ENCODE results near the gene WNT3.

DNA sequence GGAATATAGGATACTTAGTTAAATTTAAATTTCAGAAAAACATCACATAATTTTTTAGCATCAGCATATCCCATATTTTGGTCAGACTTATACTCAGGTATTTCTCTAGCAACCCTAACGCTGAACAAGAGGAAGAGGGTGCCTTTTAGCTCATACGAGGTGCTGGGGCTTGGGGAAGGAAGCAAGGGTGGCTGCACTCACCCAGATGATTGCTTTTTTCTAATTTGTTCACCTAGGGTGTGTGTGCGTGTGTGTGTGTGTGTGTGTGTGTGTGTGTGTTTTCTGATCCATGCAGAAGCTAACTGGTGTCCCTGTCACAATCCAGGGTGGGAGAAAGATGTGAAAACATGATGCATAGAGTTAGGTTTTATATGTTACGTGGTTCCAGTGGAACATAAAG, 81.2 kb downstream of the WNT3 start:
- TF ChIP-seq, protein P1, sequence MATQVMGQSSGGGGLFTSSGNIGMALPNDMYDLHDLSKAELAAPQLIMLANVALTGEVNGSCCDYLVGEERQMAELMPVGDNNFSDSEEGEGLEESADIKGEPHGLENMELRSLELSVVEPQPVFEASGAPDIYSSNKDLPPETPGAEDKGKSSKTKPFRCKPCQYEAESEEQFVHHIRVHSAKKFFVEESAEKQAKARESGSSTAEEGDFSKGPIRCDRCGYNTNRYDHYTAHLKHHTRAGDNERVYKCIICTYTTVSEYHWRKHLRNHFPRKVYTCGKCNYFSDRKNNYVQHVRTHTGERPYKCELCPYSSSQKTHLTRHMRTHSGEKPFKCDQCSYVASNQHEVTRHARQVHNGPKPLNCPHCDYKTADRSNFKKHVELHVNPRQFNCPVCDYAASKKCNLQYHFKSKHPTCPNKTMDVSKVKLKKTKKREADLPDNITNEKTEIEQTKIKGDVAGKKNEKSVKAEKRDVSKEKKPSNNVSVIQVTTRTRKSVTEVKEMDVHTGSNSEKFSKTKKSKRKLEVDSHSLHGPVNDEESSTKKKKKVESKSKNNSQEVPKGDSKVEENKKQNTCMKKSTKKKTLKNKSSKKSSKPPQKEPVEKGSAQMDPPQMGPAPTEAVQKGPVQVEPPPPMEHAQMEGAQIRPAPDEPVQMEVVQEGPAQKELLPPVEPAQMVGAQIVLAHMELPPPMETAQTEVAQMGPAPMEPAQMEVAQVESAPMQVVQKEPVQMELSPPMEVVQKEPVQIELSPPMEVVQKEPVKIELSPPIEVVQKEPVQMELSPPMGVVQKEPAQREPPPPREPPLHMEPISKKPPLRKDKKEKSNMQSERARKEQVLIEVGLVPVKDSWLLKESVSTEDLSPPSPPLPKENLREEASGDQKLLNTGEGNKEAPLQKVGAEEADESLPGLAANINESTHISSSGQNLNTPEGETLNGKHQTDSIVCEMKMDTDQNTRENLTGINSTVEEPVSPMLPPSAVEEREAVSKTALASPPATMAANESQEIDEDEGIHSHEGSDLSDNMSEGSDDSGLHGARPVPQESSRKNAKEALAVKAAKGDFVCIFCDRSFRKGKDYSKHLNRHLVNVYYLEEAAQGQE (IDR thresholded peaks at IDR 0.05; ENCODE audit: low read depth): no peak
- TF ChIP-seq TCF12 (IDR thresholded peaks at IDR 0.05; ENCODE audit: low read depth) (no peak), EGR1 (IDR thresholded peaks at IDR 0.05) (no peak), YY1 (IDR thresholded peaks at IDR 0.05; ENCODE audit: low read depth) (no peak), TAF1 (IDR thresholded peaks at IDR 0.05; ENCODE audit: low read depth) (no peak)
- TF ChIP-seq, protein P2, sequence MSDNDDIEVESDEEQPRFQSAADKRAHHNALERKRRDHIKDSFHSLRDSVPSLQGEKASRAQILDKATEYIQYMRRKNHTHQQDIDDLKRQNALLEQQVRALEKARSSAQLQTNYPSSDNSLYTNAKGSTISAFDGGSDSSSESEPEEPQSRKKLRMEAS (IDR thresholded peaks at IDR 0.05): no peak

Measured in Ishikawa (cell line).